ENCODE data around the gene F7. TPM values are rescaled to one million over a fixed set of nuclear protein-coding genes. Genes with fewer than 3 reads are reported as not detected.

The F7 gene
- total and polyA plus RNA-seq, 2 of the 4 experiments (the other 2 are of a cell fraction), result under 0.01 to 0.07 TPM

- H3K9me1 ChIP-seq (ENCODE audit: insufficient read depth, low read length), result peaks cover 4% of the 10 kb centered on the region; the same call in 1 of the 2 replicates
- no peak overlapping the region for H2AK5ac ChIP-seq (ENCODE audit: low read depth, low read length)
- no peak overlapping the region for H2AFZ ChIP-seq (replicated peaks; ENCODE audit: low read length, poor library complexity)
- H2BK15ac ChIP-seq (ENCODE audit: low read depth, low read length), result no peak overlapping the region
- DNase-seq (no peak), ATAC-seq (ENCODE audit: low read depth) (no peak)
- peaks cover 3% of the 10 kb centered on the region; the same call in 1 of the 2 replicates for H3K4me1 ChIP-seq (ENCODE audit: control insufficient read depth, insufficient read depth, low read length)
- no peak overlapping the region for H3K18ac ChIP-seq (ENCODE audit: low read depth, low read length)
- no peak overlapping the region for H3K4me2 ChIP-seq (ENCODE audit: low read depth, low read length)
- H3K4ac ChIP-seq (ENCODE audit: low read depth, low read length), result no peak overlapping the region
- H3K4me3 ChIP-seq (ENCODE audit: insufficient read depth, low read depth, low read length), result no peak overlapping the region
- no peak overlapping the region for H3K56ac ChIP-seq (ENCODE audit: extremely low read depth, insufficient read depth, low read length)
- H4K20me1 ChIP-seq (ENCODE audit: insufficient read depth, low read length), result no peaks in the 10 kb centered on the region
- no peak overlapping the region for H3K14ac ChIP-seq (replicated peaks; ENCODE audit: low read depth, low read length)
- H4K5ac ChIP-seq (ENCODE audit: low read depth, low read length), result no peak overlapping the region
- intact Hi-C loops (cut with micrococcal nuclease), result no loop called here
- POLR2A ChIA-PET (ENCODE audit: unreplicated experiment), result no interaction called here
- H3K79me1 ChIP-seq (ENCODE audit: low read depth in 1 of 2, low read length in 2 of 2), result no peaks in the 10 kb centered on the region
- H3K36me3 ChIP-seq (ENCODE audit: control insufficient read depth, insufficient read depth, low read length), result no peaks in the 10 kb centered on the region
- in situ Hi-C loops (cut with MboI; ENCODE audit: low sequenced_read_pairs), result no loop called here
- no peak overlapping the region for H3K27ac ChIP-seq (ENCODE audit: insufficient read depth, low read length)
- TF ChIP-seq NFE2L2 (IDR thresholded peaks at IDR 0.05; ENCODE audit: low read depth, low read length), result no peak
- TF ChIP-seq CEBPB (IDR thresholded peaks at IDR 0.05; ENCODE audit: low read depth, low read length), result no peak
- no peak for TF ChIP-seq MXI1 (IDR thresholded peaks at IDR 0.05; ENCODE audit: borderline replicate concordance, low read depth, low read length)
- no peak for TF ChIP-seq MAZ (IDR thresholded peaks at IDR 0.05; ENCODE audit: borderline replicate concordance, low read depth, low read length)
- no peak for TF ChIP-seq RCOR1 (IDR thresholded peaks at IDR 0.05; ENCODE audit: insufficient replicate concordance, low read length)
- no peak for TF ChIP-seq RAD21 (IDR thresholded peaks at IDR 0.05; ENCODE audit: low read length)
- no peak for TF ChIP-seq CTCF (conservative IDR thresholded peaks at IDR 0.05; ENCODE audit: low read depth, low read length)
- no peak for TF ChIP-seq USF2 (IDR thresholded peaks at IDR 0.05; ENCODE audit: low read depth, low read length)
- TF ChIP-seq BHLHE40 (IDR thresholded peaks at IDR 0.05; ENCODE audit: low read depth, low read length), result no peak
- no peak for TF ChIP-seq CHD1 (IDR thresholded peaks at IDR 0.05; ENCODE audit: low read depth, low read length)
- TF ChIP-seq FOS (IDR thresholded peaks at IDR 0.05; ENCODE audit: low read depth, low read length), result no peak
- TF ChIP-seq SMC3 (IDR thresholded peaks at IDR 0.05; ENCODE audit: low read depth, low read length), result no peak
- no peak for TF ChIP-seq RFX5 (IDR thresholded peaks at IDR 0.05; ENCODE audit: low read depth, low read length)
- no peak overlapping the region for H3K23ac ChIP-seq (ENCODE audit: low read depth, low read length)
- no TSS peak for BruUV-seq (replicated peaks)
- no peaks in the 10 kb centered on the region; the same call in 1 of the 2 replicates for H3K9me3 ChIP-seq (ENCODE audit: control insufficient read depth, insufficient read depth, low read length)
- no peak overlapping the region for H2BK20ac ChIP-seq (ENCODE audit: low read depth, low read length)
- no peak overlapping the region for H2BK120ac ChIP-seq (ENCODE audit: low read depth, low read length)
- H2BK5ac ChIP-seq (ENCODE audit: low read depth, low read length, poor library complexity, severe bottlenecking), result no peak overlapping the region
- H4K91ac ChIP-seq (ENCODE audit: insufficient read depth, low read depth, low read length), result no peak overlapping the region
- H3K27me3 ChIP-seq (ENCODE audit: control insufficient read depth, insufficient read depth, low read length), result peaks cover 18% of the 10 kb centered on the region
- H4K8ac ChIP-seq (ENCODE audit: low read depth in 2 of 2, low read length in 2 of 2), result no peak overlapping the region
- WGBS, 2 experiments (ENCODE audit: extremely low coverage in 2 of 2, insufficient read length in 1 of 2), result 84% methylated on average over 6 of the region's 21 CpGs; no CpG with 5 or more reads in 1 of the 2 experiments
- H3K9ac ChIP-seq (ENCODE audit: low read depth, low read length), result no peak overlapping the region
- no peak overlapping the region for H2AK9ac ChIP-seq (replicated peaks; ENCODE audit: low read depth, low read length, poor library complexity)
- CTCF ChIA-PET, result no interaction called here
- dilution Hi-C loops (cut with HindIII; ENCODE audit: low sequenced_read_pairs, unreplicated experiment), result no loop called here
Observed at GRCh38 chr13:113115363-113116205, 10.0 kb downstream of the F7 start.
